ENCODE results near the gene SH2D3C.

SH2D3C gene

DNA sequence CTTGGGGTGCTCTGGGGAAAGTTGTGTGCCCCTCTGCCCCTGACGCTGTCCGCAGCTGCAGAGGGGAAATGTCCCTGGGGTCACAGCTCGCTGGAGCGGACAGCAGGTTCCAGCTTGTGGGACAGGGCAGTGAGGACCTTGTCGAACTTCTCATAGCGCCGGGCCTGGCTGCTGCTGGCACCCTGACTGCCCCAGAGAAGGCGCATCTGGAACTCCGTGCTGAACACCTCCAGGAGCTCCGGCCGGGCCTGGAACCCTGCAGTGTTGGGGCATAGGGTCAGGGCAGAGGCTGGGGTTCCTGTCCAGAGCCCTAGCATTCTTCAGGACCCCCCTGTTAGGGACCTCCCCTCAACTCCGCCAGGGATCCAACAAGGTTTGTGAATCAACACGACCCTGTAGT lies 39.8 kb downstream of the SH2D3C start:
- no peak for DNase-seq (ENCODE audit: low read depth)

GRCh38 chr9:127735530-127736185 lies 42.8 kb downstream of the SH2D3C start:
- no peak for DNase-seq (ENCODE audit: low read depth)

GRCh38 chr9:127734747-127735529 lies 43.5 kb downstream of the SH2D3C start, which contains the start of gene TOR2A:
TOR2A (minus strand) TSS chr9:127735294; CDS start chr9:127735270, 24 bp downstream.
- peak; percentile 83 for DNase-seq (ENCODE audit: low read depth)

DNA sequence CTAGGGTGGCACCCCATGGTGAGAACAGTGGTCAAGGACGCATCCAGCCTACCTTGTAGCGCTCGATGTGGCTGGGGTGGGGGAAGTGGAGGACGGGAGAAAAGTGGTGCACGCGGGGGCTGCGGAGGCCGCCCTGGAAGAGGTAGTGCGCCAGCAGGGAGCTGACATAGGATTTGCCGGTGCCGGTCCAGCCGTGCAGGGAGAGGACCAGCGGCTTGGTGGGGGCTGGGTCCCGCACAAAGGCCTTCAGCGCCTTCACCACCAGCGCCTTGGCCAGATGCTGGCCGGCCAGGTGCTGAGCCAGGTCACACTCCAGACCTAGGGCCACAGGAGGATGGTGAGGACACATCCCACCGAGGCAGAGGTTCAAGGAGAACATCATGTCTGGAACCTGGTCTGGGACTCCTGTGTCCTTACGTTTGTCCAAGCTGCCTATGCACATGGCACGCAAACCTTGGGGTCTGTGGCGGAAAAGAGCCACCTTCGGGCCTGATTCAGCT lies 44.2 kb downstream of the SH2D3C start:
- DNase-seq (ENCODE audit: low read depth): no peak

DNA sequence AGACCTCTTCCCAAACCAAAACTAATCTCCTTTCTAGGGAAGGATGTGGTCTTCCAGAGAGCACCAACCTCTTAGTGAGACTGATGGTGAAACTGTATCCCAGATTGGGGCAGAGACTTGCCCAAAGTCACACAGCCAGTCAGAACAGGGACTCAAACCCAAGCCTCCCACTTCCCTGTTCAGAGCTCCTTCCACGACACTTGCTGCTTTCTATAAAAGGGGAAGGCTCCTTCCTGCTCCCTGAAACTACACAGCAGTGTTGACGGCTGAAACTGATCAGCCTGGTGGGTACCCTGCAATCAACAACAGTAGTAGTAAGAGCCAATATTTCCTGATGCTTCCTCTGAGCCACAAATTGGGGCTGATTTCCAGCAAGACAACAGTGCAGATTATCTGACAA lies 44.9 kb downstream of the SH2D3C start:
- DNase-seq (ENCODE audit: low read depth): no peak

DNA sequence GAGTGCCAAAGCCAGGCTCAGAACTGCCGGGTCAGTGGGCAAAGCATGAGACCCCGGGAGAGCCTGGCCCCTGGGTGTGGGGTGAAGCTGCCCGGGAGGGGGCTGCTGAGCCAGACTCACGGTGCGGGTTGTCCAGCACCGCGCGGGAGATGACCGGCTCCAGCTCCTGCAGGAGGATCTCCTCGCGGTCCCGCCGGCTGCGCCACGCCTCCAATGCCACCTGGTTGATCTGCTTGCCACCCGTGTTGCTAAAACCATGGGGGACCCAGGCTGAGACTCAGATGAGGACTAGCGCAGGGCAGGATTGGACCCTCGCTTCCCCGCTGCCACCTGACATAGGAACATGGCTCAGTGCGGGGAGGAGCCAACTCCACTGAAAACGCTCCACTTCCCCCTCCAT lies 46.0 kb downstream of the SH2D3C start:
- DNase-seq (ENCODE audit: low read depth): no peak

DNA sequence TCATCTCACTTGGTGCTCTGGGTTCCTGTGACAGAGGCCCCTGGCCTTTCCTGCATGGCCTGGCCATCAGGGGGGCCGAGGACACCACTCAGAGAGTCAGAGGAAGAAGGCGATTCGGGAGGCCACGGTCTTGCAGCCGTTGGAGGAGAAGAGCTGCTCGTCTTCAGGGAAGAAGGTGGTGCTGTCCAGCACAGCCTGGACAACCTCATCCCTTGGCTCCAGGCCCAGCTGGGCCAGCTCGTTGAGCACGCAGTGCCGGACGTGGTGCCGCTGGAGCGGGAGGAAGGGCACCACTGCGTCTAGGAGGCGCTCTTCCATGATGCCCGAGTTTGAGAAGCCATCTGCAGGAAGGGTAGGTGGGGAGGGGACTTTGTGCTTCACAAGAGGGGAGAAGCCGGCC lies 46.5 kb downstream of the SH2D3C start:
- no peak for DNase-seq (ENCODE audit: low read depth)

- no peak for DNase-seq (ENCODE audit: low read depth)
These were observed 47.6 kb downstream of the SH2D3C start for GRCh38 chr9:127730799-127731410.

- DNase-seq (ENCODE audit: low read depth): no peak
These were observed 48.2 kb downstream of the SH2D3C start for GRCh38 chr9:127730262-127730661.

- no peak for DNase-seq (ENCODE audit: low read depth)
These were observed 48.8 kb downstream of the SH2D3C start for GRCh38 chr9:127729522-127730256.

GRCh38 chr9:127728808-127729207 lies 49.7 kb downstream of the SH2D3C start:
- no peak for DNase-seq (ENCODE audit: low read depth)

DNA sequence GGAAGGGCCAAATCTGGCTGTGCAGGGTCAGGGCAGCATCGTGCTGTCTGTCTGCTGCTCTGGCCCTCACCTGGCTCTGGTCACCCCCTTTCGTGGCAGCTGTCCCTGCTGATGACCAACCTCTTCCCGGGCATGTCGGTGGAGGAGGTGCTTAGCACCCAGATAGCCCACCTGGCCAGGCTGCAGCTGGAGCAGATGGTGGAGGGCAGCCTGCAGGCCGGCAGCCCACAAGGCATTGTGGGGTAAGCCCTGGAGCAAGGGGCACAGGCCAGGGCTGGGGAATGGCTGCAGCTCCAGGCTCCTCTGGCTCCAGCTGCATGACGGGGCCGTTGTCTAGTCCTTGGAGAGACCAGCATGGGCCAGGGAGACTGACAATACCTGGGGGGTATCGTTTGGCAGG lies 51.6 kb downstream of the SH2D3C start:
- no peak for DNase-seq (ENCODE audit: low read depth)

GRCh38 chr9:127724012-127724411 lies 54.5 kb downstream of the SH2D3C start:
- no peak for DNase-seq (ENCODE audit: low read depth)

GRCh38 chr9:127723444-127723843 lies 55.0 kb downstream of the SH2D3C start:
- peak; percentile 20 for DNase-seq (ENCODE audit: low read depth)

- DNase-seq (ENCODE audit: low read depth): no peak
These were observed 55.5 kb downstream of the SH2D3C start for GRCh38 chr9:127723013-127723412.

- DNase-seq (ENCODE audit: low read depth): no peak
These were observed 56.3 kb downstream of the SH2D3C start for GRCh38 chr9:127722055-127722745.

DNA sequence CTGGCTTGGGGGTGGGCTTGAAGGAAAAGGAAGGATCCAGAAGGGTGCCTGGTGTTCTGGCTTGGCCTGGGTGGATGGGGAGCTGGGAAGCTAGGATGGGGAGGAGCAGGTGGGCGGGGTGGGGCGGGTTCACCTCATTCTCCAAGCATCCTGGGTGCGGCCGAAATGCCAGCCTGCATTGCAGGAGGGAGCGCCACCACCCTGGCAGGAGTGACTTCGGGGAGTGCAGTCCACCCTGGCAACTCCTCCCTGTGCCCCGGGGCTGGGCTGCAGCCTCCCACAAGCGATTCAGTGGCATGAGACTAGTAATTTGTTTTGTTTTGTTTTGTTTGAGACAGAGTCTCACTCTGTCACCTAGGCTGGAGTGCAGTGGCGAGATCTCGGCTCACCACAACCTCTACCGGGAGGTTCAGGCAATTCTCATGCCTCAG lies 57.1 kb downstream of the SH2D3C start:
- no peak for DNase-seq (ENCODE audit: low read depth)

GRCh38 chr9:127720865-127721227 lies 57.6 kb downstream of the SH2D3C start:
- DNase-seq (ENCODE audit: low read depth): no peak

DNA sequence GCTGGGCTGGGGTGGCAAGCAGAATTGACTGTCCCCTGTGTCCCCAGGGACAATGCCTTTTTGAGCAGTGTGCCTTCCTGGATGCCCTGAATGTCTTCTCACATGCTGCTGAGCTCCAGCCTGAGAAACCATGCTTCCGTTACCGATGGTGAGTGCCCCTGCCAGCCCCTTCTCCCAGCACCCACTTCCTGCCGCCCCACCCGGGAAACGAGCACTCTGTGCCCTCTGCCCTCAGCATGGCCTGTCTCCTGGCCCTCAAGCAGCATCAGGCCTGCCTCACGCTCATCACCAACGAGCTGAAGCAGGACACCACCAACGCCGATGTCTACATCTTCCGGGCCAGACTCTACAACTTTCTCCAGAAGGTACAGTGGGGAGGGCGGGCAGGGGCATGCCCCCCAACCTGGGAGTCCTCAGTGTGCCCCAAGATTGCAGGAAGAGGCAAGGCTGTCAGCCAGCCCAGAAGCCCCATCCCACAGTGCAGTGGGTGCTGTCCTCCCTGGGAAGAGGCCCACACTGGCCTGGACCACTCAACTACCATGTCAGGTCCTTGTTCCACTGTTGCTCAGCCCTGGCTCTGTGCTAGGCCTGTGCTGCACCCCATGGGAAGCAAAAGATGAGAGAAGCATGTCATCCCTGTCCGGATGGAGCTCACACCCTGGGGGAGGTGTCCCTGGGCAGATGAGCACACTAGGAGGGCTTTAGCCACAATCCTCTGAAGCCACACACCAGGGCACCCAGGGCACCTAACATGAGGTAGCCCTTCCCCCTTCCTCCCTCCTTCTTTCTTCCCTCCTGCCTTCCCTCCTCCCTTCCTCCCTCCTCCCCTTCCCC lies 58.2 kb downstream of the SH2D3C start:
- no peak for DNase-seq (ENCODE audit: low read depth)

DNA sequence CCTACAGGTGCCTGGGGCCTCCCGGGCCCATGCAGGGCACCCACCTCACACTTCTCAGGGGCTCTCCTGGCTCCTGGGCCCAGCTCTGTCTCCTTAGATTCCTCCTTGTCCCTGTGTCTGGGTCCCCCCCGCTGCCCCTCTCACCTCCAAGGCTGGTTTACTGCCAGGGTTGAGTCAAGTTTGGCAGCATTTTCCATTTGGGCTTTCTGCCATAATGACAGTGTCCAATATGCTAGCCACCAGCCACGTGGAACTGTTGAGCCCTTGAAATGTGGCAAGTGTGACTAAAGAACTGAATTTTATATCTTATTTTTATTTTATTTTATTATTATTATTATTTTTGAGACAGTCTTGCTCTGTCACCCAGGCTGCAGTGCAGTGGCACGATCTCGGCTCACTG lies 60.7 kb downstream of the SH2D3C start:
- no peak for DNase-seq (ENCODE audit: low read depth)

- DNase-seq (ENCODE audit: low read depth): no peak
These were observed 62.1 kb downstream of the SH2D3C start for GRCh38 chr9:127716412-127716811.

Measured in HS-5 (cell line).